T-cell (primary cell): ENCODE measurements around the gene CLCN2. TPM values are rescaled to one million over a fixed set of nuclear protein-coding genes. Genes with fewer than 3 reads are reported as not detected.

Experiments
- ATAC-seq, 4 experiments: fragments of 200-7000 bp in 3 of 4; fragments of 150-1000 bp in 1 of 4; cut with Tn5 transposase; replicated peaks in 1 of 4; 1 replicate in 3 of 4; 2 replicates in 1 of 4; pipeline ENCODE4 v1.10.0; 2021; ENCODE audit warnings: moderate library complexity in 3 of 4, mild to moderate bottlenecking in 2 of 4, moderate number of reproducible peaks in 1 of 4
- CTCF ChIA-PET, 2 donors: fragments of 300-600 bp; sonication (Branson Sonifier 250); formaldehyde crosslinking; loops; one replicate each; lab custom pipeline; 2022; ENCODE audit warnings: antibody characterized with exemption in 2 of 2; lab: Charles Lee
- POLR2A ChIA-PET, 2 donors: fragments of 300-600 bp; sonication (Branson Sonifier 250); formaldehyde crosslinking; loops; one replicate each; lab custom pipeline; 2022; ENCODE audit warnings: antibody characterized with exemption in 2 of 2; lab: Charles Lee
- DNase-seq, 35 experiments: peaks; one replicate each; pipeline versions ENCODE4 v3.0.0 to v3.0.0-alpha.2; 2013 to 2023
- H3K27ac ChIP-seq: one replicate; pipeline ENCODE4 v1.5.1; 2013; ENCODE audit warnings: low read length
- H3K27me3 ChIP-seq, 2 experiments: replicated peaks in 1 of 2; 1 replicate in 1 of 2; 2 replicates in 1 of 2; pipeline versions ENCODE4 v1.6.1 to v1.7.0; 2013; ENCODE audit warnings: low read length in 1 of 2, mixed read lengths in 1 of 2; ENCODE audit not compliant: control insufficient read depth in 2 of 2, insufficient read depth in 2 of 2; ENCODE audit errors: extremely low read depth in 1 of 2
- H3K36me3 ChIP-seq, 2 donors: 1 replicate in 1 of 2; 2 replicates in 1 of 2; pipeline versions ENCODE4 v1.6.1 to v1.7.0; 2013; ENCODE audit warnings: low read length in 1 of 2; ENCODE audit not compliant: control insufficient read depth in 2 of 2, insufficient read depth in 1 of 2; ENCODE audit errors: extremely low read depth in 1 of 2
- H3K4me1 ChIP-seq, 2 experiments: 1 replicate in 1 of 2; 2 replicates in 1 of 2; pipeline versions ENCODE4 v1.6.1 to v1.7.0; 2013; ENCODE audit warnings: low read length in 2 of 2, mixed read lengths in 1 of 2; ENCODE audit not compliant: insufficient read depth in 2 of 2, control insufficient read depth in 1 of 2; ENCODE audit errors: extremely low read depth in 1 of 2
- H3K4me3 ChIP-seq, 2 donors: 1 replicate in 1 of 2; 2 replicates in 1 of 2; pipeline versions ENCODE4 v1.5.1 to v1.7.0; 2013; ENCODE audit warnings: mild to moderate bottlenecking in 2 of 2, low read length in 1 of 2, moderate library complexity in 1 of 2; ENCODE audit not compliant: control insufficient read depth in 1 of 2; ENCODE audit errors: extremely low read depth in 1 of 2
- H3K9me3 ChIP-seq: 2 replicates; pipeline ENCODE4 v1.7.0; 2013
- H3K27ac Mint-ChIP-seq, 2 donors: one replicate each; pipeline ENCODE4 v1.8.0; 2020 to 2021; ENCODE audit warnings: mild to moderate bottlenecking in 2 of 2, mixed read lengths in 2 of 2
- H3K27me3 Mint-ChIP-seq, 2 donors: one replicate each; pipeline ENCODE4 v1.8.0; 2021 to 2022; ENCODE audit warnings: mixed read lengths in 2 of 2
- H3K36me3 Mint-ChIP-seq: one replicate; pipeline ENCODE4 v1.8.0; 2021; ENCODE audit warnings: mixed read lengths
- H3K4me1 Mint-ChIP-seq, 3 donors: one replicate each; pipeline ENCODE4 v1.8.0; 2020 to 2022; ENCODE audit warnings: mixed read lengths in 3 of 3, mild to moderate bottlenecking in 1 of 3
- H3K4me3 Mint-ChIP-seq, 3 donors: one replicate each; pipeline ENCODE4 v1.8.0; 2020 to 2022; ENCODE audit warnings: mild to moderate bottlenecking in 3 of 3, mixed read lengths in 3 of 3, moderate library complexity in 3 of 3
- H3K9me3 Mint-ChIP-seq, 3 donors: one replicate each; pipeline ENCODE4 v1.8.0; 2020 to 2022; ENCODE audit warnings: mixed read lengths in 3 of 3
- WGBS: methylation state at CpG from one replicate; pipeline ENCODE4 v1.1.5; 2013; ENCODE audit warnings: missing lambda C conversion rate; ENCODE audit not compliant: insufficient coverage; 5-methylcytosine and 5-hydroxymethylcytosine counted together
- total RNA-seq, 35 experiments: library from RNA in 6 of 35; stranded (reverse) in 6 of 35; fragments of 120-200 nt in 1 of 35; gene quantifications; one replicate each; pipeline versions ENCODE4 v1.2.1 to v1.2.4 and lab custom pipeline; 2013 to 2026

Gene CLCN2
- total RNA-seq, 5 donors from 2014 or later (not counting 1 experiment from before 2014, with no cell fraction given) = 3.2 to 5.9 (median 4.6) TPM

- H3K27me3 Mint-ChIP-seq = peaks cover 10 to 20% of the 10 kb centered on the region in 2 donors
Measured at GRCh38 chr3:184391266-184391665, 29.9 kb upstream of the CLCN2 start.

GRCh38 chr3:184389935-184390528 lies 28.6 kb upstream of the CLCN2 start:
- Histone ChIP-seq H3K4me3 (no peak overlapping the region), H3K27me3 (peaks cover 0 to 32% of the 10 kb centered on the region in 2 experiments), H3K9me3 (no peaks in the 10 kb centered on the region), H3K36me3 (no peaks in the 10 kb centered on the region), H3K4me1 (no peaks in the 10 kb centered on the region), H3K27ac (no peak overlapping the region)
- peaks cover 12 to 26% of the 10 kb centered on the region in 2 donors for H3K27me3 Mint-ChIP-seq
- no peaks in the 10 kb centered on the region for H3K4me1 Mint-ChIP-seq
- ChIA-PET CTCF (interaction anchor here in 1 of 2 donors (0.6 kb wide), 1 partner anchor 140 kb away, joined by 3 read pairs; no protein-coding TSS in a partner anchor), POLR2A (no interaction called here)
- DNase-seq = no peak
- no peaks in the 10 kb centered on the region for H3K36me3 Mint-ChIP-seq
- WGBS = 60% methylated on average over 4 of the region's 5 CpGs
- no peak overlapping the region for H3K4me3 Mint-ChIP-seq
- ATAC-seq = no peak
- H3K27ac Mint-ChIP-seq = no peak overlapping the region
- H3K9me3 Mint-ChIP-seq = no peaks in the 10 kb centered on the region

More at GRCh38 chr3:184391266-184391665, 29.9 kb upstream of the CLCN2 start:
- Histone ChIP-seq H3K4me1 (no peaks in the 10 kb centered on the region), H3K36me3 (no peaks in the 10 kb centered on the region), H3K27me3 (peaks cover 0 to 22% of the 10 kb centered on the region in 2 experiments), H3K4me3 (no peak overlapping the region), H3K27ac (no peak overlapping the region), H3K9me3 (no peaks in the 10 kb centered on the region)
- Mint-ChIP-seq H3K36me3 (no peaks in the 10 kb centered on the region), H3K9me3 (no peaks in the 10 kb centered on the region), H3K4me1 (no peaks in the 10 kb centered on the region), H3K27ac (no peak overlapping the region), H3K4me3 (no peak overlapping the region)
- WGBS = 54% methylated on average over 2 of the region's 3 CpGs
- ChIA-PET POLR2A (no interaction called here), CTCF (no interaction called here)
- no peak for DNase-seq
- no peak for ATAC-seq

- DNase-seq (no peak), ATAC-seq (no peak)
- Histone ChIP-seq H3K27ac (no peak overlapping the region), H3K4me1 (no peaks in the 10 kb centered on the region), H3K4me3 (no peak overlapping the region), H3K36me3 (no peaks in the 10 kb centered on the region), H3K27me3 (peaks cover 0 to 38% of the 10 kb centered on the region in 2 experiments), H3K9me3 (no peaks in the 10 kb centered on the region)
- Mint-ChIP-seq H3K4me1 (no peaks in the 10 kb centered on the region), H3K27ac (no peak overlapping the region), H3K4me3 (no peak overlapping the region), H3K9me3 (no peaks in the 10 kb centered on the region), H3K27me3 (peaks cover 18 to 32% of the 10 kb centered on the region in 2 donors), H3K36me3 (no peaks in the 10 kb centered on the region)
- CTCF ChIA-PET = interaction anchor here in 1 of 2 donors (0.6 kb wide), 1 partner anchor 140 kb away, joined by 3 read pairs; no protein-coding TSS in a partner anchor
- POLR2A ChIA-PET = no interaction called here
- 17% methylated on average over 1 of the region's 5 CpGs for WGBS
Measured at GRCh38 chr3:184389384-184389783, 28.0 kb upstream of the CLCN2 start.

- no peak for DNase-seq
- no peak overlapping the region for H3K27ac ChIP-seq
- POLR2A ChIA-PET = no interaction called here
- H3K9me3 ChIP-seq = no peaks in the 10 kb centered on the region
- no peaks in the 10 kb centered on the region for H3K9me3 Mint-ChIP-seq
- CTCF ChIA-PET = no interaction called here
- H3K4me1 Mint-ChIP-seq = no peaks in the 10 kb centered on the region
- H3K27me3 ChIP-seq = peaks cover 0 to 44% of the 10 kb centered on the region in 2 experiments
- ATAC-seq = no peak
- peaks cover 21 to 37% of the 10 kb centered on the region in 2 donors for H3K27me3 Mint-ChIP-seq
- no peak overlapping the region for H3K27ac Mint-ChIP-seq
- no peak overlapping the region for H3K4me3 Mint-ChIP-seq
- H3K4me1 ChIP-seq = no peaks in the 10 kb centered on the region
- no peaks in the 10 kb centered on the region for H3K36me3 ChIP-seq
- H3K36me3 Mint-ChIP-seq = no peaks in the 10 kb centered on the region
- 67% methylated on average over 3 of the region's 8 CpGs for WGBS
- H3K4me3 ChIP-seq = no peak overlapping the region
Measured at GRCh38 chr3:184388936-184389230, 27.5 kb upstream of the CLCN2 start.

GRCh38 chr3:184388164-184388935 lies 26.9 kb upstream of the CLCN2 start:
- H3K9me3 Mint-ChIP-seq = no peaks in the 10 kb centered on the region
- Histone ChIP-seq H3K4me3 (no peak overlapping the region), H3K4me1 (no peaks in the 10 kb centered on the region), H3K27ac (no peak overlapping the region), H3K27me3 (peaks cover 0 to 47% of the 10 kb centered on the region in 2 experiments), H3K36me3 (no peaks in the 10 kb centered on the region), H3K9me3 (no peaks in the 10 kb centered on the region)
- CTCF ChIA-PET = no interaction called here
- no peak overlapping the region for H3K4me3 Mint-ChIP-seq
- H3K4me1 Mint-ChIP-seq = no peaks in the 10 kb centered on the region
- peaks cover 20 to 37% of the 10 kb centered on the region in 2 donors for H3K27me3 Mint-ChIP-seq
- POLR2A ChIA-PET = no interaction called here
- H3K36me3 Mint-ChIP-seq = no peaks in the 10 kb centered on the region
- WGBS = 49% methylated on average over 7 of the region's 8 CpGs
- no peak overlapping the region for H3K27ac Mint-ChIP-seq
- DNase-seq (no peak), ATAC-seq (no peak)

- Mint-ChIP-seq H3K27me3 (peaks cover 26 to 48% of the 10 kb centered on the region in 2 donors), H3K27ac (no peak overlapping the region), H3K36me3 (no peaks in the 10 kb centered on the region), H3K4me3 (no peak overlapping the region), H3K4me1 (no peaks in the 10 kb centered on the region), H3K9me3 (no peaks in the 10 kb centered on the region)
- DNase-seq = no peak
- CTCF ChIA-PET = no interaction called here
- H3K9me3 ChIP-seq = no peaks in the 10 kb centered on the region
- 90% methylated on average over 12 of the region's 12 CpGs for WGBS
- H3K27ac ChIP-seq = no peak overlapping the region
- no peak for ATAC-seq
- no peaks in the 10 kb centered on the region for H3K4me1 ChIP-seq
- H3K36me3 ChIP-seq = no peaks in the 10 kb centered on the region
- peaks cover 0 to 57% of the 10 kb centered on the region in 2 experiments for H3K27me3 ChIP-seq
- POLR2A ChIA-PET = no interaction called here
- H3K4me3 ChIP-seq = no peak overlapping the region
Measured at GRCh38 chr3:184387174-184387714, 25.8 kb upstream of the CLCN2 start.
